ENCODE measurements around the gene CLDN9.
"Not testable (repeated sequence)": the region's sequence is repeated elsewhere in the genome, so short reads cannot be mapped to it uniquely, and the experiment has no call there.

DNA sequence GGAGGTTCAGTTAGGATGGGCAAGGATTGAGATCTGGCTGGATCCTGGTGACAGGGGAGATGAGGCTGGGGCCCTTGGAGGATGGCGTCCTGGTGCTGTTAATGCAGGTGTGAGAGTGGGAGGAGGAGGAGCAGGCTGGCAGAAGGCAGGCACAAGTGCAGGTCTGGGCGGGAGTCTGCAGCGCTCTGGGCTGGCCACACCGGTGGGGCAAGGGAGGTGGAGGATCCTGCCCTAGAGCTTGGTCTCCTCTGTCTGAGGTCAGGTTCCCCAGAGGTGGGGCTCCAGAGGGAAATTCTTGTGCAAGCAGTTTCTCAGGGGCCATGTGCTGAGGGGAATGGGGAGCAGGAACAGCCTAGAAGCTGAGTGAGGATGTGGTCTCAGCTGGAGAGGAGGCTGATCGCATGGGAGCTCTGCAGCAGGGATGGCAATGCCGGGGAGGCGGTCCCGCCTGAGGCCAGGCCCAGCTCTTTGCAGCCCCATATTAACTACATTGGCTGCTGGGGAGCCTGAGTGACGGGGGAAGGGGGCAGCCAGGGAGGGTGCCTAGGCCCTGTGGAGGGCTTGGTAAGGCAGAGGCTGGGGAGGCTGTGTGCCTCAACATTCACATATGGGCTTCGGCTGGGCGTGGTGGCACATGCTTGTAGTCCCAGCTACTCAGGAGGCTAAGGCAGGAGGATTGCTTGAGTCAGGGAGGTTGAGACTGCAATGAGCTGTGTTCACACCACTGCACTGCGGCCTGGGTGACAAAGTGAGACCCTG, 40.0 kb downstream of the CLDN9 start:
- not testable (repeated sequence) for TF ChIP-seq EZH2 (IDR thresholded peaks at IDR 0.05; ENCODE audit: insufficient read depth, poor library complexity, severe bottlenecking); EZH2phosphoT487 (IDR thresholded peaks at IDR 0.05; ENCODE audit: insufficient read depth, low read depth)

Measured in GM23248 (cell line).